GM18909 (cell line): ENCODE results near the gene KRTAP5-9.
"Not testable (repeated sequence)": the region's sequence is repeated elsewhere in the genome, so short reads cannot be mapped to it uniquely, and the experiment has no call there.

ENCODE experiments used
- ATAC-seq: cut with Tn5 transposase; IDR thresholded peaks from one replicate; pipeline ENCODE4 v1.9.1; 2021; ENCODE audit warnings: mild to moderate bottlenecking; ENCODE audit not compliant: unreplicated experiment, poor library complexity

Gene KRTAP5-9, protein sequence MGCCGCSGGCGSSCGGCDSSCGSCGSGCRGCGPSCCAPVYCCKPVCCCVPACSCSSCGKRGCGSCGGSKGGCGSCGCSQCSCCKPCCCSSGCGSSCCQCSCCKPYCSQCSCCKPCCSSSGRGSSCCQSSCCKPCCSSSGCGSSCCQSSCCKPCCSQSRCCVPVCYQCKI

DNA sequence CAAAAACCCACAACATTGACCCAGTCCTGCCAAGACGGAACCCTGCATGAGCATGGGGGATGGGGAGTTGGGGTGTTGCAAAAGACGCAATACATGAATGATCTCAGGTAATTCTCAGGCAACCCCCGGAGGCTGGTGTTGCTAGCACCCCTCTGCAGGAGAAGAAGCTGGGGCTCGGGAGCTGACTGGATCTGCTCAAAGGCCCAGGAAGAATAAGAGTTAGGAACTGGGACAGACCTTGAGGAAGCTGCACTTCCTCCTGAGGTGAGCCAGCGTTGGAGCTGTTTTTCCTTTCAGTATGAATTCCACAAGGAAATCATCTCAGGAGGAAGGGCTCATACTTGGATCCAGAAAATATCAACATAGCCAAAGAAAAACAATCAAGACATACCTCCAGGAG lies at the start of gene KRTAP5-9:
TSS of gene KRTAP5-9 (plus strand) at position 301 of the 400 bp plus-strand sequence. CDS start 238 bp downstream, outside the sequence.
- ATAC-seq: no peak

DNA sequence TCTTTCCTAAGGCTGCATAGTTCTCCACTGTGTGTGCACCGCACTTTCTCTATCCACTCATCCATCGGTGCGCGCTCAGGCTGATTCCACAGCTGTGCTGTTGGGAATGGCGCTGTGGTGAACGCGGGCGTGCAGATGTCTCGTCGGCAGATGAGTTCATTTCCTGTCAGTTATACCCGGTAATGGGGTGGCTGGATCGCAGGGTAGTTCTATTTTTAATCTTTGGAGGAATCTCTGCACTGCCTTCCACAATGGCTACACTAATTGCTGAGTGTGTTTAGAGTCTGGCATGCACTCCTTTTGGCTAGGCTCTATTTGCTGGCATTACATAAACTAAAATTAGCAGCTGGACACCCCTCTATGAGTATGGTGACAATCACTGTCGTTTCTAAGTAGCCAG lies 49.1 kb upstream of the KRTAP5-9 start:
- no peak for ATAC-seq

DNA sequence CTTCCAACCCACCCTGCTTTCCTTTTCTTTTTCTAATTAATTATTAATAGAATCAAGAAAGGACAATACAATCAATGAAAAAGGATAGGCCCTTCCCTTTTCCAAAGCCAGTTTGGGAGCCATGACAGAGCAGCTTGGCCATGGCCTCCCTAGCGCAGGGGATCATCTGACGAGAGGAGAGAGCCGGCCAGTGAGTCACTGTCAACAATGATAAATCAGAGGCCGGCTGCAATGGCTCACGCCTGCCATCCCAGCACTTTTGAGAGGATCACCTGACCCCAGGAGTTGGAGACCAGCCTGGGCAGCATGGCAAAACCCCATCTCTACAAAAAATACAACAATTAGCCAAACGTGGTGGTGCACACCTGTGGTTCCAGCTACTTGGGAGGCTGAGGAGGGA lies 48.7 kb upstream of the KRTAP5-9 start:
- no peak for ATAC-seq

DNA sequence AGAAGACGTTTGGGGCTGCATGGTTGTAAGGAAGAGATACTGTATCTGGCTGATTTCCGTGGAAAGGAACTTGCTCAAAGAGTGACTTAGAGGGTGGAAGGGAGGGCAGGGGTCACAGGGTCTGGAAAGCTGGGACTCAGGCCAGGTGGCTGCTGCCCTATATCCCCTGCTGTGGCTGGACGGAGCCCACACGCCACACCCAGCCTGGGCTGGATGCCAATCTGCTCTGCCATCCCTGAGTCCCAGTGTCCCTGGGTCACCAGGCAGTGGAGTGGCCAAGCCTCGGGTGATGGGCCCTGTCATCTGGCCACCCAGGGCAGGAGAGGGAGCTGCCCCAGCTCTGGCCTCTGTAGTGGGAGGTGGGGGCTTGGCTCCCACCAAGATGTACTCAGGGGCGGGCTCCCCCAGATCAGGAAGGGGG lies 47.6 kb upstream of the KRTAP5-9 start:
- ATAC-seq: no peak

DNA sequence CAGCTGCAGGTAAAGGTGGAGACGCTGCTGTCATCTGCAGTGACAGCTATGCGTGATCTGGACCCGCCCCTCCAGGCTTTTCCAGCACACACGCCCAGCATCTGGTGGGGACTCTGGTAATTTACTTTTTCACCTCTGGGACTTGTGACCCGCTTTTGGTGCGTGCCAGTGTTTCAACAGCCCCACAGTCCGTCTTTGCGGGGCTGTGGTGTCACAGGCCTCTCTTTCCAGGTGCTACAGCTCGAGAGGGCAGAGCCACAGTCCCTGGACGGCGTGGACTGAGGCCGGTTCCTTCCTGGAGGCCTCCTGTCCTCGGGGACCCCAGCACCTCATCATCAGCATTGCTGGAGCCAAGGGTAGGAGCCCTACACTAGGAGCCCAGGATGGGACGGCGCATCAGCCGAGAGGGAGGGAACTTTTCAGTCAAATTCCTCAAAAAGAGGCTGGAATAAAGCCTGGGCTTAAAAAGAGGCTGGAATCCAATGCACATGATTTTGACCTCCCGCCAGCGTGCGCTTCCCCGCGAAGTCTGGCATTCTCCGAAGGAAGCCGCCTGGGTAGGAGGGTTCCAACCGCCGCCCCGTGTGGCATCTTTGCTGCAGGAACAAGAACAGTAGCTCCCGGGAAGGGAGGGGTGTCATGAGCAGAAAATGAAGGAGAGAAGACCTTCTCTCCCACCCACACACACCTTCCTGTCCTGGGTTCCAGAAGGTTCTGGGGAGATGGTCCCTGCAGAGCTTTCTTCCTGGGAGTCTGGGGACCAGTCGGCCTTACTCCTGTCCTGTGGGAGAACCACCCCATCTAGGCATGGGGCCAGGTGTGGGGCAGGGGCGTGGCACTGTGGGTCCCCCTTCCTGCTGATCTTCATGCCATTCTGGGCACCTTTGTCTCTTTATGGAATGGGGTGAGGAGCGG lies 46.9 kb upstream of the KRTAP5-9 start:
- no peak for ATAC-seq

DNA sequence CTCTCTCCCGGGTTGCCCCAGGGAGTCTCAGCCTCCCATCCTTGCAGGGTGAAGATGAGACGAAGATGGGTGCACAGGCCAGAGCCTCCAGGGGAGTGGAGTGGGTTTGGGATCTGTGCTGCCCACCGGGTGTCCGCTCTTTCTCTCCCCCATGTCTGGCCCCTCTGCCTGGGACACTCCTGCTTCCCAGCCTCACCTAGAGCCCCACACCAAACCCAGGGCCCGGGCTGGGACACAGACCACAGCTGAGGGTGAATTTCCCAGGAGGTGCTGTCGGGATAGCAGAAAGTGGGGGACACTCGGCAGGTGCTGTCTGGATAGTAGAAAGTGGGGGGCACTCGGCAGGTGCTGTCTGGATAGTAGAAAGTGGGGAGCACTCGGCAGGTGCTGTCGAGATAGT lies 46.2 kb upstream of the KRTAP5-9 start:
- no peak for ATAC-seq

DNA sequence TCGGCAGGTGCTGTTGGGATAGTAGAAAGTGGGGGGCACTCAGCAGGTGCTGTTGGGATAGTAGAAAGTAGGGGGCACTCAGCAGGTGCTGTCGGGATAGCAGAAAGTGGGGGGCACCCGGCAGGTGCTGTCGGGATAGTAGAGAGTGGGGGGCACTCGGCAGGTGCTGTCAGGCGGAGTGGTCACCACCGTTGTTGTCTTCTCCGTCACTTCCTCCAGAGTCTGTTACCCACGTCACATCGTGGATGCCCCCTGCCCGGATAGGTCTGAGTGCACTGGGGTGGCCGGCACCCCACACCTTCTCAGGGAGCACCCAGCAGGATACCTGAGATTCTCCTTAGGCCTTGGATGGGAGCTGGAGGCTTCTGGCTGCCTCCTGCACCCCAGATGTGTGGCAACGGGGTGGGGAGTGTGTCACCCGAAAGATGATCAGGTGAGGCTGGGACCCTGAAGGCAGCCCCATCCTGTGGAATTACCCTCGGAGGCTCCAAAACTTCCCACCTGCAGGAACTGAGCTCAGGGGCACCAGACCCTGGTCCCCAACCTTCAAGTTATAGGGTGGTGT lies 45.3 kb upstream of the KRTAP5-9 start:
- no peak for ATAC-seq

DNA sequence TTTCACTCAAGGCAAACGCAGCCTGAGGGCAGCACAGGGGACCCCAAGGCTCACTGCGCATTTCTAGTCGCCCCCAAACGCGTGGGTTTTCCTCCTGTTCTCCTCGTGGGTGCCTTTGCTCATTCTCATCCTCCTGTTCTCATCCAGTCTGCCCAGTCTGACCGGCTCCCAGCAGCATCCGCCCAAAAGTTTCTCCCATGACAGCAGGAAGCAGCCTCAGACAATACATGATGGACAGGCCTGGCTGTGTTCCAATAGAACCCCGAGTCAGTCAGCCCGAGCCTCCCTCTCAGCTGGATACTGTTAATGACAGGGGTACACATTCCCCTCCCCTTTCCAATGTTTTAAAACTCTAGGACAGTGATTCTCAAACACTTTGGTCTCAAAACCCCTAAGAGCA lies 43.7 kb upstream of the KRTAP5-9 start:
- ATAC-seq: no peak

DNA sequence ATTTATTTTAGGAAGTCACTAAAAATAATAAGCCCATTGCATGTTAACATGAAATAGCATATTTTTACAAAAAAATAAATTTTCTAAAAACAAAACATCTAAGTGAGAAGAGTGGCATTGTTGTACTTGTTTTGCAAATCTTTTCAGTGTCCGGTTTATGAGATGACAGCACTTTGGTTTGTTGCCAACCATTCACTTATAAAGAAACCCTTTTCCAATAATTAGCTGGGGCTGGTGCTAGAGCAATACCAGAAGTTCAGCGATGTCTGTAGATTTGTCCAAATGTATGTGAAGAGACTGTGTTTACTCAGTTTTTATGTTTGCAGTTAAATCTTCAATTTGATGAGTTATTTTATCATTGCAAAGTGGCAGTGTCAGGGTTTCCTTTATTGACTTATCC lies 43.2 kb upstream of the KRTAP5-9 start:
- ATAC-seq: no peak

DNA sequence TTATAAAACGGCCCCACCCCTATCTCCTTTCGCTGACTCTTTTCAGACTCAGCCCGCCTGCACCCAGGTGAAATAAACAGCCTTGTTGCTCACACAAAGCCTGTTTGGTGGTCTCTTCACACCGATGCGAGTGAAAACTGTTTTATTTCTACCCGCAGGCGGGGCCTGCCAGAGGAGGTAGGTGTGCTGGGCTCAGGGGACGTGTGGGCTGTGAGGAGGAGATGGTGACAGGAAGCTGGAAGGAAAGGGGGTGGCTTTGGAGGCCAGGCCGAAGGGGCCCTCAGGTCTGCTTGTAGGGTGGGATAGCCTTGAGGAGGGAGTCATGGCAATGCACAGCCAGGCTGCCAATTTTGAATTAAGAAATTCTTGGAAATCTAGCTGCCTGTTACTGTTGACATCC lies 42.4 kb upstream of the KRTAP5-9 start:
- ATAC-seq: no peak

DNA sequence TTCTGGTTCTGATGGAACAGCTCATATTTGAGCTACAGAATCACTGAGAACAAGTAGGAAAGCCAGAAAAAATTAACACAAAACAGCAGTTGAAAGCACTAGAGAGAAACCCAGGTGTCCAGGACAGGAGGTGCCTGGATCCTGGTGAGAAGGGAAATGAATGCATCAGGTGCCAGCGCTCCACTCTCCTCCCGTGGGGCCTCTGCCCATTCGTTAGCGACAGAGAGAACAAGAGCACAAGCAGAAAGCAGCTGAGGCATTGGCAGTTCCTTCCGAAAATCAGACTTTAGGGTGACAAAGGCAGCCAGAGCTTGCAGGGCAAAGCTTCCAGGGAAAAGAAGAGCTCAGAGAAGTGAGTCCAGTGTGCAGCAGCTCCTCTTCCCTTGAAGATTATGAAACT lies 41.1 kb upstream of the KRTAP5-9 start:
- ATAC-seq: no peak

DNA sequence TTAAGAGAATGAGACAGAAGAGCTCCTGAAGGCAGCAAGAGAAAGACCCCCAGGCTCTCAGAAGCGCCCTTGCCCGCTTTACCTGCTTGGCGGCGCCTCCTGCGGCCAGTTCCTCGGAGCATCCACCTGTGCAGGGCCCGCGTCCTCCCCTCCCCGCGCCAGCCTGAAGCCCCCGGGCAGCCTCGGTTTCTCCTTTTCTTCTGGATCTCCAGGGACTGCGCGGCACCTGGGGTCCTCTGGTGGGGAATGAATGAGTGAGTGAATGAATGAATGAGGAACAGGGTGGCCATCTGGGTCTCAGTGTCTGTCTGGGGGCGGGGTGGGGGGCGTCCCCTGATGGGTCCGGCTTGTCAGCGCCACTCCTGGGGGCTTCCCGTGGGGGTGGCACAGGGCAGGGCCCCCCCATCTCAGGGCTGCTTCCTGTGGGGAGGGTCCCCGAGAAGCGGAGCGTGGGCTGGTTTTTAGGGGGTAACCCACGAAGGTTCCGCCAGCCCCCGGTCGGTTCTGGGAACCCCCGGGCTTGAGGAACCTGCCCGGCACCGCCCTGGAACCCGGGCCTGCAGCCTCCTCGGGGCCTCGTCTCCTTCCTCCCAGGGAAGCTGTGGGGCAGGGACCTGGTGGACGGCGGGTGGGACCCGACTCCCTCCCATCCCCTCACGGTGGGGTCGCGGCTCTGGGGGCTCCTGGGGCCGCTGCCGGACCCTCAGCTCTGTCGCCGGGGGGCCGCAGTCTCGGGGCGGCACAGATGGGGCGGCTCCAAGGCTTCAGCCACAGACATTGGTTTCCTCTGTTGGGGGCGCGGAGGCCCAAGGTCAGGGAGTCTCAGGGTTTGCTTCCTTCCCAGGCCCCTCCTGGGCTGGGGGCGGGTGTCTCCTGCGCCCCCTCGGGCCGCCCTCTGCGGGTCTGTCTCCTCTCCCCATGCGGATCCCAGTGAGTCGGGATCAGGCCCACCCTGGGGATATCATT lies 29.4 kb upstream of the KRTAP5-9 start:
- ATAC-seq: no peak

DNA sequence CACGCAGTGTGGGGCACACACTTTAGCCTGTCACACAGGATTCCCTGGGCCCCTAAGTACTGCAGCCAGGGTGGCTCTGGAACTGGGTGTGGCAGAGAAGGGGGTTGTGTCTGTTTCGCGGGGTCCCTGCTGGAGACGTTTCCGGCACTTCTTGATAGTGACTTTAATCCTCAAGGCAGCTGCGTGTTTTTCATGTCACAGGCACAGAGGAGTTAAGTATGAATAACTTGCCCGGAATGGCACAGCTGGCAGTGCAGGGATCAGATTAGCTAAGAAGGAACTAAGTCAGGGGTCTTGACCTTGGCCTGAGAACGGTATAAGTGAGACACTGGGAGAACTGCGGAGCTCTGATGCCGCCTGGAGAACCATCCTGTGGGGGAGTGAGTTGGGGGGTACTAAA lies 28.7 kb upstream of the KRTAP5-9 start:
- no peak for ATAC-seq

DNA sequence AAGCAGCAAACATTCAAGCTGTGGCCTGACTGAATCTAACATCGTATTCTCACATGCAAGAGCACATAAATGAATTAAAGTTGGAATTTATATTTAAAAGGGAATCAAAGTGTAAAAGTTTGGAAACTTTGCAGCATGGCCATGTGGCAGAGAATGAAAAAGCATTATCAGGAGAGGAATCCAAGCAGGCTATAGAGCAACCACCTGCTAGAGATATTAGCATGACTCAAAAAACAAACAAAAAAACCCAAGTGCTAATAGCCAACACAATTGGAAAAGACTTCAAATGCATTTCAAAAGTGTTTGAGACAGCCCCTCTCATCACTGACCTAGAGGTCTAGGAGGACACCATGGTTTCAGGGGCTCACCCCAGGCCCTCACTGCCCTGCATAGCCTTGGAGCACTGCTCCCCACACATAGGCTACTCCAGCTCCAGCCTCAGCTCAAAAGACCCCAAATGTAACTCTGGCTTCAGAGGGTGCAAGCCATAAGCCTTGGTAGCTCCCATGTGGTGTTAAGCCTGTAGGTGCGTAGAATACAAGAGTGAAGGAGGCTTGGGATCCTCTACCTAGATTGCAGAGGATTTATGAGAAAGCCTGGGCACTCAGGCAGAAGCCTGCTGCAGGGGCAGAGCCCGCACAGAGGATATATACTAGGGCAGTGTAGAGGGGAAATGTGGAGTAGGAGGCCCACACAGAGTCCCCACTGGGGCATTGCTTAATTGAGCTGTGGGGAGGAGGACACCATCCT lies 22.9 kb upstream of the KRTAP5-9 start:
- no peak for ATAC-seq

DNA sequence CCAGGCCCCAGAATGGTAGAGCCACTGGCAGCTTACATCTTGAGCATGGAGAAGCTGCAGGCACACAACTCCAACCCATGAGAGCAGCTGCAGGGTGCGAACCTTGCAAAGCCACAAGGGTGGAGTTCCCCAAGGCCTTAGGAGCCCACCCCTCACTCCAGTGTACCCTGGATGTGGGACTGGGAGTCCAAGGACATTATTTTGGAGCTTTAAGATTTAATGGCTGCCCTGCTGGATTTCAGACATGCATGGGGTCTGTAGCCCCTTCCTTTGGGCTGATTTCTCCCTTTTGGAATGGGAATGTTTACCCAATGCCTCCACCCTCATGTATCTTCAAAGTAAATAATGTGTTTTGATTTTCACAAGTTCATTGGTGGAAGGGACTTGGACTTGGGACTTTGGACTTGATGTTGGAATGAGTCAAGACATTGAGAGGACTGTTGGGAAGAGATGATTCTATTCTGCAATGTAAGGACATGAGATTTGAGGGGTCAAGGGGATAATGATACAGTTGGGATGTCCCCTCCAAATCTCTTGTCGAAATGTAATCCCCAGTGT lies 22.2 kb upstream of the KRTAP5-9 start:
- no peak for ATAC-seq

DNA sequence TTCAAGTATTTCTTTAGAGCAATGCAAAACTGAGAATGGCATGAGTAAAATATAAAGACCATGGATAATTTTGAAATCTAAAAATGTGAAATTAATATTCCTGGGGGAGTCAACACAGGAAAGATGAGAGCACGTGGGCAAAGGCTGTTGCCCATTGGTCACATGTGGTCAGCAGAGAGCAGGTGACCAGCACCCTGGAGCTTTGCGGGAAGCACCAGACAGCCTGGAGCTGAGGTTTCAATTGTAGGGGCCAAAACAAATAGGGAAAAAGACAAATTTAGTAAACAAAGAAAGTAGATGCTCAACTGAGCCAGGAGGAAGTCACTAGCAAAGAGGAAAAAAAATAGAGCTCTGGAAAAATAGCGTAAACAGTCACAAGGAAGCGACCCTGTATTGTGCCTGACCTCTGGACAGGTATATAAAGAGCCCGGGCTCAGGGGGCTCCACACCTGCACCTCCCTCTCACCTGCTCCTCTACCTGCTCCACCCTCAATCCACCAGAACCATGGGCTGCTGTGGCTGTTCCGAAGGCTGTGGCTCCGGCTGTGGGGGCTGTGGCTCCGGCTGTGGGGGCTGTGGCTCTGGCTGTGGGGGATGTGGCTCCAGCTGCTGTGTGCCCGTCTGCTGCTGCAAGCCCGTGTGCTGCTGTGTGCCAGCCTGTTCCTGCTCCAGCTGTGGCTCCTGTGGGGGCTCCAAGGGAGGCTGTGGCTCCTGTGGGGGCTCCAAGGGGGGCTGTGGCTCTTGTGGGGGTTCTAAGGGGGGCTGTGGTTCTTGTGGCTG lies 21.2 kb upstream of the KRTAP5-9 start, which contains the start of gene KRTAP5-7:
TSS of gene KRTAP5-7 (plus strand) at position 472 of the 780 bp plus-strand sequence. CDS start at position 506, 34 bp downstream.
- ATAC-seq: not testable (repeated sequence)

DNA sequence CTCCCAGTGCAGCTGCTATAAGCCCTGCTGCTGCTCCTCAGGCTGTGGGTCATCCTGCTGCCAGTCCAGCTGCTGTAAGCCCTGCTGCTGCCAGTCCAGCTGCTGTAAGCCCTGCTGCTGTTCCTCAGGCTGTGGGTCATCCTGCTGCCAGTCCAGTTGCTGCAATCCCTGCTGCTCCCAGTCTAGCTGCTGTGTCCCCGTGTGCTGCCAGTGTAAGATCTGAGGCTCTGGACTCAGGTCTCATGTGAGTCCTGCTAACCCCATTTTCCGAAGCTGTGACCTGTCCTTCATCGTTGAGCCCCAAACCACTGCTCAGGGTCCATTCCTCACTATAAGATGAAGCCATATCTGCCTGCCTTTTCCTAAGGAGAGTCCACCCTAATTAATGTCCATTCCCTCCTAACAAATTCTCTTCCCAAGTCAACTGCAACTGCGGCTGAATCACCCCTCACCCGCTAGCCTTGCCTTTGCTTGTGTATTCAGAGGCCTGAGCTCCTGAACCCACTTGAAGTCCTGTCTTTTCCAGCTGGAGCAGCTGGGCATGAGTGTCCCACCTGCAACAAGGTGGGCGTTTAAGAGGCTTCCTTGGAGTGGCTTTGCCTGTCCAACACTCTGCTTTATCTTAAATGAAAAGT lies 20.5 kb upstream of the KRTAP5-9 start:
- no peak for ATAC-seq

DNA sequence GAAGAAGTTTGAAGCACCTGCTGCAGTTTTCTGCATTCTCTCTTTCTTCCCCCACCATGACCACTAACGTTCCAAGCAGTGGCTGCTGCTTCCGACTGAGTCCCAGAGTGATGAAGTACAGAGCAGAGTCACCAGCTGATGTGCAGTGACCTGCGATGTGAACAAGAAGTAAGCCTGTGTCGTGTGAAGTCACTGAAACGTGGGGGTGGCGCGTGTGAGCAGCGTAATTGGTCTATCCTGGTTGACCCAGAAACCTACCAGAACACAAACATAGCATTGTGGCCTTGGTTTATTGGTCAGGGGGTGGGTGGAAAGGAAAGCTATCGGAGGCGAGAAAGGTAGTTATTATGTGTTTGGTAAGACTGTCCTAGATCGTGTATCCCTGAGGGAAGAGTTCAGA lies 17.6 kb upstream of the KRTAP5-9 start:
- ATAC-seq: no peak
